Fibroblast of mammary gland (primary cell): ENCODE data around the gene CCNL2.
A peak's percentile ranks its signal among the peaks of the same experiment; 100 is the strongest.
"Not testable (repeated sequence)": the region's sequence is repeated elsewhere in the genome, so short reads cannot be mapped to it uniquely, and the experiment has no call there.

ENCODE experiments used
- DNase-seq: peaks from one replicate; pipeline ENCODE4 v3.0.0-alpha.2; 2010; ENCODE audit warnings: low read depth
- H3K4me3 ChIP-seq: 2 replicates; pipeline ENCODE4 v1.5.1; 2011; ENCODE audit warnings: low read depth, mild to moderate bottlenecking, low read length, moderate library complexity; ENCODE audit not compliant: control insufficient read depth
- CTCF ChIP-seq: conservative IDR thresholded peaks from 2 replicates; pipeline ENCODE4 v1.5.1; 2011; ENCODE audit warnings: low read depth, low read length, inconsistent platforms; ENCODE audit not compliant: control insufficient read depth, insufficient read depth

The CCNL2 gene

GRCh38 chr1:1373815-1374588 lies 25.1 kb downstream of the CCNL2 start:
- no peak for TF ChIP-seq CTCF
- H3K4me3 ChIP-seq, result peak overlapping the region; percentile 79
- no peak for DNase-seq

- no peak for TF ChIP-seq CTCF
- peak overlapping the region; percentile 79 for H3K4me3 ChIP-seq
These were observed 25.9 kb downstream of the CCNL2 start for GRCh38 chr1:1373051-1373814.

GRCh38 chr1:1371746-1372711 lies 27.1 kb downstream of the CCNL2 start:
- DNase-seq, result peak; percentile 44
- no peak overlapping the region for H3K4me3 ChIP-seq
- peak; percentile 76 for TF ChIP-seq CTCF

More at GRCh38 chr1:1373051-1373814, 25.9 kb downstream of the CCNL2 start:
- DNase-seq, result no peak

GRCh38 chr1:1371364-1371745 lies 27.8 kb downstream of the CCNL2 start:
- DNase-seq, result peak; percentile 56
- H3K4me3 ChIP-seq, result no peak overlapping the region
- TF ChIP-seq CTCF, result no peak

- no peak overlapping the region for H3K4me3 ChIP-seq
- TF ChIP-seq CTCF, result no peak
- DNase-seq, result no peak
These were observed 28.3 kb downstream of the CCNL2 start for GRCh38 chr1:1370771-1371300.

GRCh38 chr1:1370094-1370493 lies 29.0 kb downstream of the CCNL2 start:
- not testable (repeated sequence) for DNase-seq, H3K4me3 ChIP-seq
